Osteoblast (primary cell): ENCODE results near the gene LSM14B. TPM values are rescaled to one million over a fixed set of nuclear protein-coding genes. Genes with fewer than 3 reads are reported as not detected.

Source experiments
- DNase-seq: peaks from one replicate; pipeline ENCODE4 v3.0.0; 2011; ENCODE audit warnings: low spot score, mixed read lengths; ENCODE audit not compliant: insufficient read length; ENCODE audit errors: missing footprints
- H2AFZ ChIP-seq: 2 replicates; pipeline ENCODE4 v1.6.0; 2011; ENCODE audit warnings: mild to moderate bottlenecking, low read length
- H3K27ac ChIP-seq: 2 replicates; pipeline ENCODE4 v1.5.1; 2011; ENCODE audit warnings: mild to moderate bottlenecking, low read depth, low read length, moderate library complexity
- H3K27me3 ChIP-seq: 2 replicates; pipeline ENCODE4 v1.6.0; 2012; ENCODE audit warnings: mild to moderate bottlenecking, control low read depth, inconsistent platforms, low read length, moderate library complexity; ENCODE audit not compliant: insufficient read depth
- H3K36me3 ChIP-seq: 2 replicates; pipeline ENCODE4 v1.5.1; 2011; ENCODE audit warnings: mild to moderate bottlenecking, low read length, control low read depth, moderate library complexity; ENCODE audit not compliant: insufficient read depth
- H3K4me1 ChIP-seq: 2 replicates; pipeline ENCODE4 v1.5.1; 2011; ENCODE audit warnings: mild to moderate bottlenecking, low read length, control low read depth, moderate library complexity; ENCODE audit not compliant: insufficient read depth
- H3K4me2 ChIP-seq: 2 replicates; pipeline ENCODE4 v1.6.0; 2011; ENCODE audit warnings: mild to moderate bottlenecking, low read length; ENCODE audit not compliant: insufficient read depth
- H3K4me3 ChIP-seq: fragments of 200-600 bp; sonication (generic); 3 replicates; pipeline ENCODE4 v1.5.1; 2012; ENCODE audit warnings: mild to moderate bottlenecking, low read length, inconsistent platforms; ENCODE audit not compliant: insufficient read depth
- H3K79me2 ChIP-seq: 2 replicates; pipeline ENCODE4 v1.6.0; 2012; ENCODE audit warnings: mild to moderate bottlenecking, low read length, control low read depth, inconsistent platforms; ENCODE audit not compliant: insufficient read depth
- H3K9me3 ChIP-seq: 2 replicates; pipeline ENCODE4 v1.5.1; 2011; ENCODE audit warnings: low read depth, low read length, control low read depth
- H4K20me1 ChIP-seq: 2 replicates; pipeline ENCODE4 v1.6.0; 2012; ENCODE audit warnings: mild to moderate bottlenecking, low read length, control low read depth; ENCODE audit not compliant: insufficient read depth
- CTCF ChIP-seq: IDR thresholded peaks from 2 replicates; pipeline ENCODE4 v1.5.1; 2011; ENCODE audit warnings: mild to moderate bottlenecking, low read depth, low read length, moderate library complexity; ENCODE audit errors: extremely low read depth
- total RNA-seq: library from RNA; depleted of rRNA; stranded (reverse); fragments of >200 nt; gene quantifications from 2 replicates; pipeline ENCODE4 v1.2.3, GENCODE V29; 2012

LSM14B gene
- total RNA-seq, 1 donor: 48.5 TPM

GRCh38 chr20:62177307-62177706 is 55.0 kb downstream of the LSM14B start:
- H3K4me3 ChIP-seq: no peak overlapping the region
- H4K20me1 ChIP-seq: no peaks in the 10 kb centered on the region
- TF ChIP-seq CTCF: no peak
- peak; percentile 72 for DNase-seq
- peaks cover 1% of the 10 kb centered on the region for H3K79me2 ChIP-seq
- H3K27ac ChIP-seq: no peak overlapping the region
- no peaks in the 10 kb centered on the region for H3K27me3 ChIP-seq
- H3K9me3 ChIP-seq: no peaks in the 10 kb centered on the region
- peaks cover 27% of the 10 kb centered on the region for H3K36me3 ChIP-seq
- no peak overlapping the region for H2AFZ ChIP-seq
- no peak overlapping the region for H3K4me2 ChIP-seq
- peaks cover 5% of the 10 kb centered on the region for H3K4me1 ChIP-seq

GRCh38 chr20:62178316-62179161 is 56.3 kb downstream of the LSM14B start:
- no peaks in the 10 kb centered on the region for H4K20me1 ChIP-seq
- no peak overlapping the region for H2AFZ ChIP-seq
- H3K9me3 ChIP-seq: no peaks in the 10 kb centered on the region
- H3K36me3 ChIP-seq: peaks cover 27% of the 10 kb centered on the region
- H3K79me2 ChIP-seq: peaks cover 11% of the 10 kb centered on the region
- H3K4me1 ChIP-seq: peaks cover 5% of the 10 kb centered on the region
- peak; percentile 45 for DNase-seq
- no peaks in the 10 kb centered on the region for H3K27me3 ChIP-seq
- H3K4me3 ChIP-seq: no peak overlapping the region
- no peak overlapping the region for H3K27ac ChIP-seq
- H3K4me2 ChIP-seq: no peak overlapping the region
- no peak for TF ChIP-seq CTCF

GRCh38 chr20:62179162-62179504 is 56.9 kb downstream of the LSM14B start:
- Histone ChIP-seq H3K4me1 (peaks cover 9% of the 10 kb centered on the region), H3K27me3 (no peaks in the 10 kb centered on the region), H3K4me2 (no peak overlapping the region), H3K9me3 (no peaks in the 10 kb centered on the region), H2AFZ (no peak overlapping the region), H3K4me3 (no peak overlapping the region), H3K27ac (no peak overlapping the region), H4K20me1 (no peaks in the 10 kb centered on the region), H3K36me3 (peaks cover 22% of the 10 kb centered on the region), H3K79me2 (peaks cover 16% of the 10 kb centered on the region)
- TF ChIP-seq CTCF: no peak
- no peak for DNase-seq

- Histone ChIP-seq H3K27me3 (no peaks in the 10 kb centered on the region), H3K27ac (no peak overlapping the region), H4K20me1 (peaks cover under 1% of the 10 kb centered on the region), H3K36me3 (peaks cover 9% of the 10 kb centered on the region), H3K79me2 (peaks cover 40% of the 10 kb centered on the region), H3K4me3 (peak overlapping the region; percentile 92), H2AFZ (no peak overlapping the region), H3K4me2 (peak overlapping the region; percentile 100), H3K9me3 (no peaks in the 10 kb centered on the region), H3K4me1 (peaks cover 10% of the 10 kb centered on the region)
- DNase-seq: peak; percentile 34
- TF ChIP-seq CTCF: no peak
These were observed 59.5 kb downstream of the LSM14B start for GRCh38 chr20:62181808-62182207.
